ENCODE measurements around the gene TUBB1. TPM values are rescaled to one million over a fixed set of nuclear protein-coding genes. Genes with fewer than 3 reads are reported as not detected.

Gene TUBB1
- polyA plus RNA-seq, 1 donor (not counting 4 experiments of a cell fraction or from before 2014, with no cell fraction given) = 0.03 TPM

DNA sequence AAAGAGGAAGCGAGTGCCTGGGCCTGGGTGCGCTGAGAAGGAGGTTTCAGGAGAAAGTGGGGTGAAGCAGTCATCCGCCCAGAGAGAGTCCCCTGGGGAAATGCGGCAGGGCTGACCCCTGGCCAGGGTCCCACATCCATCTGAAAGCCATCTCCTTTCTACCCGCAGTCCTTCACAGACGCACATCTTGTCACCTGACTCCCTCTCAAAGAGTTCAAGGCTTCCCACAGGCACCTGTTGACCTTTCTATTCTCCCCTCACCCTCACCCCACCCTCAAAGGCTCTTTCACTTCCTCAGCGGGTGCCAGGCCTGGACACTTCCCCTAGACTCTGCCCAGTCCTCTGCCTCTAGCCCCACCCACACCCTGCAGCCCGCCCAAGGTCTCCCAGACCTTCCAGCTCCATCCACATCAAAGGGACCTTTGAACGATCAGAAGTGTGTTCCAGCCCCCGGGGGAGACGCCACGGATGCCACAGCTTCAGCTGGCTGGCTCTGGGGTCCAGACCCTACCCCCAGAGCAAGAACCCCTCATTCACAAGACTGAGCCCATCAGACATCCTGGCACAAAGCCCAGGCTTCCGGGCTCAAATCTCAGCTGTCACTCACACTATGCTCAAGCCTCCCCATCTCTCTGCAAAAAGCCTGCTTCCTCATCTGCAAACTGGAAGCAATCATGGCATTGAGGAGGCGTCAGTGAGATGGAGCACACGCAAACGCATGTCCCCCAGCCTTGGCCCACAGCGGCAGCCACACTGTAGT is 14.3 kb upstream of the TUBB1 start:
- H3K4me2 ChIP-seq (ENCODE audit: control insufficient read depth, extremely low read depth, insufficient read depth, low read depth, low read length) = no peak overlapping the region
- no peak overlapping the region for H3K27ac ChIP-seq (ENCODE audit: control insufficient read depth, insufficient read depth, low read length)
- no peak overlapping the region for H3K9ac ChIP-seq (ENCODE audit: control insufficient read depth, extremely low read depth, insufficient read depth, low read length)
- peaks cover 17% of the 10 kb centered on the region for H3K4me1 ChIP-seq (ENCODE audit: control insufficient read depth, extremely low read depth, insufficient read depth, low read length)
- no peaks in the 10 kb centered on the region for H3K9me3 ChIP-seq (ENCODE audit: control insufficient read depth, low read depth, low read length)
- no peaks in the 10 kb centered on the region for H3K27me3 ChIP-seq (ENCODE audit: control insufficient read depth, extremely low read depth, insufficient read depth, low read length)
- FAIRE-seq (no peak), DNase-seq (ENCODE audit: low read depth, low spot score) (no peak)
- TF ChIP-seq EZH2 (IDR thresholded peaks at IDR 0.05; ENCODE audit: low read length) (no peak), CTCF (optimal IDR thresholded peaks at IDR 0.05 in 1 of 3, IDR thresholded peaks at IDR 0.05 in 1 of 3, conservative IDR thresholded peaks at IDR 0.05 in 1 of 3; ENCODE audit: extremely low read depth in 1 of 3, insufficient read depth in 2 of 3, low read length in 3 of 3) (no peak)
- H3K36me3 ChIP-seq (ENCODE audit: control insufficient read depth in 2 of 2, extremely low read depth in 1 of 2, insufficient read depth in 2 of 2, low read length in 2 of 2) = peaks cover 8 to 20% of the 10 kb centered on the region in 2 experiments
- H3K79me2 ChIP-seq (ENCODE audit: control insufficient read depth, insufficient read depth, low read length) = peaks cover 16% of the 10 kb centered on the region
- no peaks in the 10 kb centered on the region for H4K20me1 ChIP-seq (ENCODE audit: control insufficient read depth, extremely low read depth, insufficient read depth, low read length)
- dilution Hi-C loops (cut with MboI; ENCODE audit: extremely low pct_ligation_motif_present, low sequenced_read_pairs) = no loop called here
- H3K9me1 ChIP-seq (ENCODE audit: control insufficient read depth, extremely low read depth, insufficient read depth, low read length) = no peaks in the 10 kb centered on the region
- H3K4me3 ChIP-seq (ENCODE audit: control insufficient read depth in 2 of 3, extremely low read depth in 1 of 3, insufficient read depth in 2 of 3, low read depth in 1 of 3, low read length in 3 of 3) = no peak overlapping the region
- H2AFZ ChIP-seq (ENCODE audit: control insufficient read depth, low read length) = no peak overlapping the region

- no peak for DNase-seq (ENCODE audit: low read depth, low spot score)
- Histone ChIP-seq H3K79me2 (ENCODE audit: control insufficient read depth, insufficient read depth, low read length) (peaks cover 16% of the 10 kb centered on the region), H3K9ac (ENCODE audit: control insufficient read depth, extremely low read depth, insufficient read depth, low read length) (peak overlapping the region; percentile 85), H3K4me1 (ENCODE audit: control insufficient read depth, extremely low read depth, insufficient read depth, low read length) (peaks cover 24% of the 10 kb centered on the region), H3K9me1 (ENCODE audit: control insufficient read depth, extremely low read depth, insufficient read depth, low read length) (no peaks in the 10 kb centered on the region), H2AFZ (ENCODE audit: control insufficient read depth, low read length) (no peak overlapping the region), H3K9me3 (ENCODE audit: control insufficient read depth, low read depth, low read length) (no peaks in the 10 kb centered on the region), H3K4me3 (ENCODE audit: control insufficient read depth in 2 of 3, extremely low read depth in 1 of 3, insufficient read depth in 2 of 3, low read depth in 1 of 3, low read length in 3 of 3) (peak overlapping the region; percentile 63 to 81 (median 80)), H4K20me1 (ENCODE audit: control insufficient read depth, extremely low read depth, insufficient read depth, low read length) (no peaks in the 10 kb centered on the region), H3K36me3 (ENCODE audit: control insufficient read depth in 2 of 2, extremely low read depth in 1 of 2, insufficient read depth in 2 of 2, low read length in 2 of 2) (peaks cover 8 to 18% of the 10 kb centered on the region in 2 experiments), H3K27ac (ENCODE audit: control insufficient read depth, insufficient read depth, low read length) (no peak overlapping the region), H3K4me2 (ENCODE audit: control insufficient read depth, extremely low read depth, insufficient read depth, low read depth, low read length) (peak overlapping the region; percentile 93), H3K27me3 (ENCODE audit: control insufficient read depth, extremely low read depth, insufficient read depth, low read length) (no peaks in the 10 kb centered on the region)
- dilution Hi-C loops (cut with MboI; ENCODE audit: extremely low pct_ligation_motif_present, low sequenced_read_pairs) = no loop called here
- no peak for FAIRE-seq
- no peak for TF ChIP-seq EZH2 (IDR thresholded peaks at IDR 0.05; ENCODE audit: low read length)
- TF ChIP-seq CTCF (optimal IDR thresholded peaks at IDR 0.05 in 1 of 3, IDR thresholded peaks at IDR 0.05 in 1 of 3, conservative IDR thresholded peaks at IDR 0.05 in 1 of 3; ENCODE audit: extremely low read depth in 1 of 3, insufficient read depth in 2 of 3, low read length in 3 of 3) = no peak
Observed at GRCh38 chr20:59005523-59006166, 13.6 kb upstream of the TUBB1 start.

Measured in keratinocyte (primary cell).